Measurements from ENCODE around the gene GOLGA1.

Gene GOLGA1

DNA sequence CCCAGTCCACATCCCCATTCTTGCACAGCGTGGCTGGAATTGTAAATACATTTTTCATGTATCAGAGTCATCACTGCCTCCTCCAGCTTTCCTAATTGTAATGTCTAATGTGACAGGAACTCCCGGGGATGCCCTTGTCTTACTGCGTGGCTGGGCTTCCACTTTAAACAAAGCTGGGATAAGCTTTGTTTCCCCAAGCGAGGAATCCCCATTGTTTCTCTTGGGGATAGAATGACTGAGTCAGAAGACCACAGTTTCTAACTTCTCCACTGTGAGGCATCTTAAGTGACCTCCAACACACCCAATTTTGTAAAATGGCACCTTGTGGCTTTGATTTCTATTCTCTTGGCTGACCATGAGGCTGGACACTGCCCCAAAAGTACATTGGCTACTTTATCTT, 56.5 kb downstream of the GOLGA1 start:
- no peaks in the 10 kb centered on the region for H3K27me3 Mint-ChIP-seq
- no peak overlapping the region for H3K27ac Mint-ChIP-seq
- H3K36me3 Mint-ChIP-seq = peaks cover 29 to 46% of the 10 kb centered on the region in 2 donors
- ATAC-seq (replicated peaks) = no peak
- DNase-seq = no peak
- peaks cover 0 to 9% of the 10 kb centered on the region in 2 donors for H3K4me1 Mint-ChIP-seq
- no peak overlapping the region for H3K4me3 Mint-ChIP-seq
- H3K9me3 Mint-ChIP-seq = no peaks in the 10 kb centered on the region

DNA sequence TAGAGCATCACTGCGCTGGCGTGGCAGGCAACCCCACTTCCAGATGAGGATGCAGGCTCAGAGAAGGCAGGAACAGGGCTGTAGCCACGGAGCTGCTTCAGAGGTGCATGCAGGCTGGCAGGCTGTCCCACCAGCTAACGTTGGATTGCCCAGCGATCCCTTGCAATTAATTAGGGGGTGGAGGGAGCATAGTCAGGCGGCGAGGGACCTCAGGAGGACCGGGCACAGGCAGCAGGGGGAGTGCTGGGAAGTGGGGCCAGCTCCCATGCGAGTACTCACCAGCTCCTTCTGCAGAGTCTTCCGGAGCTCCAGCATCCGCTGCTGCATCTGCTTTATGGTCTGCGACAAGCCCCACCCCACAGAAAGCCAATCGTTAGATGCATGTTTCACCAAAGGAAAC, 58.7 kb downstream of the GOLGA1 start:
- ATAC-seq (replicated peaks) (no peak), DNase-seq (no peak)
- H3K27ac Mint-ChIP-seq = no peak overlapping the region
- peaks cover 0 to 14% of the 10 kb centered on the region in 2 donors for H3K4me1 Mint-ChIP-seq
- no peaks in the 10 kb centered on the region for H3K27me3 Mint-ChIP-seq
- H3K36me3 Mint-ChIP-seq = peaks cover 28 to 50% of the 10 kb centered on the region in 2 donors
- H3K4me3 Mint-ChIP-seq = no peak overlapping the region
- H3K9me3 Mint-ChIP-seq = no peaks in the 10 kb centered on the region

DNA sequence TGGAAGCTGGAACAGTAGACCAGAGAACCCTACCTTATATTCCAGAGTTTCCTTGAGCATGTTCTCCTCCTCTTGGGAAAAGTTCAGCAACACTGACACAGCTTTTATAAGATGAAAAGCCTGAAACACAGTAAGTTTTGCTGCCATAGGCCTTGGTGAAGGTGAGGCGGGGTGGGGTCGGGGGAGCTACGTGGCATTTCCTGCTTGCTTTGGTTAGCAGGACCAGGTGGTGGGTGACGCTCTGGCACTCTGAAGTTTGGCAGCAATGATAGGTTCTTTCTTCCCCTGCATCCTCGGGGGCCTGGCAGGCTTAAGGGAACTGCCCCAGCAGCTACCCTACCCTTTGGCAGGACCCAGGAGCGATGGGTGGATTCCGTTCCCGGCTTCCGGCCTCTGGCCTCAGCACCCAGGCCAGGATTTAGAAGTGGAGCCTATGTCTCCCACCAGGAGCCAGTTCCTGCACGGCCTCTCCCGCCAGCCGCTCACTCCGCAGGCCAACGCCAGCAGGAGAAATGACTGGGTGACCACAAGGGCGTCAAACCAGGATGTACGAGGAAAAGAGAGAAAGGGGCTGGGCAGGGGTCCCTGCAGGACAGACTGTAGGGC, 59.6 kb downstream of the GOLGA1 start:
- H3K4me1 Mint-ChIP-seq = peaks cover 6 to 15% of the 10 kb centered on the region in 2 donors
- peaks cover 27 to 47% of the 10 kb centered on the region in 2 donors for H3K36me3 Mint-ChIP-seq
- peak overlapping the region; percentile 31 for H3K27ac Mint-ChIP-seq
- DNase-seq (no peak), ATAC-seq (replicated peaks) (no peak)
- no peaks in the 10 kb centered on the region for H3K9me3 Mint-ChIP-seq
- no peaks in the 10 kb centered on the region for H3K27me3 Mint-ChIP-seq
- no peak overlapping the region for H3K4me3 Mint-ChIP-seq

DNA sequence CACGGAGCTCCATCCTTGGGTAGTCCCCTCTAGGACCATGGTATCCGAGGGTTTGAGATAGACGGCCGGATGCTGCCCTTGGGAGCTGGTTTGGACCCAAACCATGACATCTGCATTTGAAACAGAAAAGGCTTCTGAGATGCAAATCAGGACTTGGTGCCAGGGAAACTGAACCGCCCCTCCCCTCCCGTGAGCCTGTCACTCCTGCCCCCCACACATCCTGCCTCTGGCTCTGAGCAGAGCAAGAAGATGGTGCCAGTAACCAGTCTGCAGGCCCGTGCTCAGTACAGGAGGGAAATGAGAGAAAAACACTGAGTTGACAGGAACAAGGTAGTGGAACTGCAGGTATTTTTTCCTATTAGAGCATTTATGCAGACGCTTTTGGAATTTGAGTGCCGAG, 60.4 kb downstream of the GOLGA1 start:
- H3K4me3 Mint-ChIP-seq = no peak overlapping the region
- H3K27ac Mint-ChIP-seq = no peak overlapping the region
- DNase-seq (no peak), ATAC-seq (replicated peaks) (no peak)
- no peaks in the 10 kb centered on the region for H3K27me3 Mint-ChIP-seq
- H3K9me3 Mint-ChIP-seq = no peaks in the 10 kb centered on the region
- peaks cover 7 to 15% of the 10 kb centered on the region in 2 donors for H3K4me1 Mint-ChIP-seq
- H3K36me3 Mint-ChIP-seq = peaks cover 23 to 46% of the 10 kb centered on the region in 2 donors

DNA sequence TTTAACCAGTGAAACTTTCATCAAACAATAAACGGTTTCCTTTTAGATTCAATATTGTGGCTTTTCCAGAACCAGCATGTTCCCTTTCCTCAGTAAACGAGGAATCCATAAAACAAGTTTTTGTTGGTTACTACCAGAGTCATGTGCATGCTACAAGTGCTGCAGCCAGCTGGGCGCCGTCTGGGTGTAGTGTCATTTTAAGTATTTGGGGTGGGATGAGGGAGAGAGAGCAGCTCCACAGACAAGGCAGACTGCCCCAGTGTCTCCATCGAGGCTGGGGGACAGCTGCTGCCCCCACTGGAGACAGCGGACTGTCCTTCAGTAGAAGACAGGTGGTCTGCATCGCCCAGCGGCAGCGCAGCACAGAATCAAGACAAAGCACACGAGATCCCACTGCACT, 61.7 kb downstream of the GOLGA1 start:
- Mint-ChIP-seq H3K4me3 (no peak overlapping the region), H3K4me1 (peaks cover 11 to 17% of the 10 kb centered on the region in 2 donors), H3K9me3 (no peaks in the 10 kb centered on the region), H3K27ac (peak overlapping the region; percentile 16), H3K27me3 (no peaks in the 10 kb centered on the region), H3K36me3 (peaks cover 24 to 48% of the 10 kb centered on the region in 2 donors)
- DNase-seq (no peak), ATAC-seq (replicated peaks) (no peak)

DNA sequence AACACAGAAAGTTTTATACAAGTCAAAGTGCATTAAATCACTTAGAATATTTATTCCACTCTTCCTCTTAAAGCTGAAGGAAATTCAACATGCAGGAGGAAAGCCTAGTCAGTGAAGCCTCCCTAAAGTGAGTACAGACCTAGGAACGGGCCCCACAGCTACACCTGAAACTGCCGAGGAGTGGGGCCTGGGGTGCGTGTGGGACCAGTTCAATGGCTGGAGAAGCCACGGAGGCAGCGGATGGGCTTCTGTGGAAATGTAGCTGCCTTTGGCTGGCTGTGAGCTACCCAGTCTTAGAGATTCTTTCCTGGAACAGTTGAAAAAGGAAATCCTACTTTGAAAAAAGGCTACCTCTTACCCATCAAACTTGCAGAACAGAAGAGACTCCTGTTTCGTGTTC, 62.4 kb downstream of the GOLGA1 start:
- H3K4me3 Mint-ChIP-seq = no peak overlapping the region
- H3K36me3 Mint-ChIP-seq = peaks cover 24 to 49% of the 10 kb centered on the region in 2 donors
- peaks cover 13 to 20% of the 10 kb centered on the region in 2 donors for H3K4me1 Mint-ChIP-seq
- no peaks in the 10 kb centered on the region for H3K27me3 Mint-ChIP-seq
- H3K27ac Mint-ChIP-seq = peak overlapping the region; percentile 14
- ATAC-seq (replicated peaks) (no peak), DNase-seq (no peak)
- H3K9me3 Mint-ChIP-seq = no peaks in the 10 kb centered on the region

DNA sequence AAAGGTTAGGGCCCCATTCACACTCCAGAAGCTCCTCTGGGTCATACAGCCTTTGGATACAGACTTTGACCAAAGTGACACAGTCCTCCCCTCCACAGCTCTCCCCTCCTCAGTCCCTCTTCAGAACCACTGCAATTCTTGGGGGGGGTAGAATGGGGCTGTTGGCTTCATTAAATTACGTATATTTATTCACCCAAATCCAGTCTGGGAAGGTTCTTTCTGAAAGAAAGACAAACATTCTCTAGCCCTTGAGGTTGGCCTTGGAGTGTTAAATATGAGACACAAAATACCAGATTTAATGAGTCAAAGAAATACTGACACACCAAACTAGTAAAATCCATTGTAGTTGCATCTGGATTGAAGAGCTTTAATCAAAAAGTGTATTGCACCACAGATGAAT, 62.9 kb downstream of the GOLGA1 start:
- no peak for DNase-seq
- peaks cover 29 to 51% of the 10 kb centered on the region in 2 donors for H3K36me3 Mint-ChIP-seq
- no peaks in the 10 kb centered on the region for H3K27me3 Mint-ChIP-seq
- no peak overlapping the region for H3K4me3 Mint-ChIP-seq
- no peak for ATAC-seq (replicated peaks)
- H3K27ac Mint-ChIP-seq = no peak overlapping the region
- no peaks in the 10 kb centered on the region for H3K9me3 Mint-ChIP-seq
- peaks cover 18 to 25% of the 10 kb centered on the region in 2 donors for H3K4me1 Mint-ChIP-seq

DNA sequence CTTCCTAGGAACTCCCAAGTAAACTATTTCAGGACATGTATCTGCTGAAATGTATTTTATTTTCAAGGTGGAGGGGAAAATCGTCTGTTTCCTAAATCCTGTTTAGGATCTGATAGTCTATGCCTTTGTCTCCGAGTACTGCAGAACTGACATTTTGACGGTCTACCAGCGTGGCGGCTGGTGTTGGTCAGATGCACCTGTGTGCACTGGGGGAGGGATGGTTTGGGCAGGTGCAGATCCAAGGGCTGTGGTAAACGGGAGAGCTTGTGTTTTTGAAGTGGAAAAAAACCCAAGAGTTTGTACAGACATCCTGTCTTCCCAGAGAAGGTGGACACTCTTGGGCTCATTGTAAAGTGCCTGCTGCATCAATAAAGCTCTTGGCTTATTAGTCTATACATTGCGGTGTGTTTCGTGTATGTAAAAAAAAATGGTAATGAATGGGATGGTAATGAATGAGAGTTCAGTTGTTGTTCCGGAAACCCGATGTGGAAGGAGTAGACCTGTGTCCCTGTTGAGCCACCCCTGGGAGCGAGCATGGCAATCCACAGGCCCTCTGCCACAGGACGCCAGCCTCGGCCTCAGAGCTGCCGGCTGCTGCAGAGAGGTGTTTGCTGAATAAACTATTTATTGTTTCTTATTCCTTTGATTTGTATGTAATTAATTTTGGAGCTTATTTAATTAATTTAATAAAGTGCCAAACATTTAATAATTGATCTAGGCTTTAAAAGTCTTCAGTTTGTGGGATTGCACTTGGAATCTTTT, 63.7 kb downstream of the GOLGA1 start:
- Mint-ChIP-seq H3K4me1 (peaks cover 24 to 33% of the 10 kb centered on the region in 2 donors), H3K36me3 (peaks cover 36 to 58% of the 10 kb centered on the region in 2 donors), H3K27ac (peak overlapping the region; percentile 91), H3K9me3 (no peaks in the 10 kb centered on the region), H3K27me3 (no peaks in the 10 kb centered on the region), H3K4me3 (no peak overlapping the region)
- DNase-seq (no peak), ATAC-seq (replicated peaks) (no peak)

DNA sequence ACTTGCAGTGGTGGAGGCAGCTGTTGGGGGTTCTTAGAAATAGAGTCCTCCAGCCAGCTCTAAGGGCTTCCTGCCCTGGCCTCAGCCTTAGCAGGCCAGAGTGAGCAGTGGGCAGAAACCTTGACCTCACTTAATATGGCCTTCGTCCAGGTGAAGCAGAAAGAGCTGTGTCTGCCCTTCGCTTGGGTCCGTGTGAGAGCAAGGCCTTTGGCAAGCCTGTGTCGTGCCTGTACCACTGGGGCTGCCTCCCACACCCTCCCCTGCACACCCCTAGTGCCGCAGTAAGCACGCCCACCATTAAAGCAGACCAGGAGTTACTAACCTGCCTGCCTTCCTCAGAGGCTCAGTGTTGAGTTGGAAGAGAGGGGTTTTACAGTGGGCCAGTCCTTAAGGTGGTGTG, 65.4 kb downstream of the GOLGA1 start:
- Mint-ChIP-seq H3K36me3 (peaks cover 41 to 68% of the 10 kb centered on the region in 2 donors), H3K4me3 (no peak overlapping the region), H3K27me3 (no peaks in the 10 kb centered on the region), H3K9me3 (no peaks in the 10 kb centered on the region), H3K27ac (peak overlapping the region; percentile 84), H3K4me1 (peaks cover 38 to 50% of the 10 kb centered on the region in 2 donors)
- DNase-seq (no peak), ATAC-seq (replicated peaks) (no peak)

DNA sequence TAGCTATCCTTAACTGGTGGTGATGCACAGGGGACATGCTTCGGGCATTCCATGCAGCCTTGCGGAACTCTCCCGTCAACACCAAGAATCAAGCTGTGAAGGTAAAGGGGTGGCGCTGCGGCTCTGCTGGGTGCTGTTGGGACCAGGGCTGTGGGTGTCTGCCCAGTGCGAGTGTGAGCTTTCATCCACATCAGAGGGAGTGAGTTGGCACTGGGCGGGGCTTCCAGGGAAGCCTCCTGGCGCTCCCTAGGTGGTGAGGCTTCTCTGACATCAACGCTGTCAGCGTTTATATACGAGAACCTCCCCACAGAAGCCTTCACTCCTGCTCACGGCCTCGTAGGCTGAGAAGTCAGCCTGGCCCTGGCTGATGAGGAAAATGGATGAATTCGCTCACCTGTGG, 67.2 kb downstream of the GOLGA1 start:
- peak overlapping the region; percentile 98 for H3K27ac Mint-ChIP-seq
- ATAC-seq (replicated peaks) = no peak
- H3K36me3 Mint-ChIP-seq = peaks cover 43 to 72% of the 10 kb centered on the region in 2 donors
- no peaks in the 10 kb centered on the region for H3K9me3 Mint-ChIP-seq
- no peaks in the 10 kb centered on the region for H3K27me3 Mint-ChIP-seq
- peaks cover 37 to 57% of the 10 kb centered on the region in 2 donors for H3K4me1 Mint-ChIP-seq
- DNase-seq = no peak
- peak overlapping the region; percentile 89 to 97 for H3K4me3 Mint-ChIP-seq

DNA sequence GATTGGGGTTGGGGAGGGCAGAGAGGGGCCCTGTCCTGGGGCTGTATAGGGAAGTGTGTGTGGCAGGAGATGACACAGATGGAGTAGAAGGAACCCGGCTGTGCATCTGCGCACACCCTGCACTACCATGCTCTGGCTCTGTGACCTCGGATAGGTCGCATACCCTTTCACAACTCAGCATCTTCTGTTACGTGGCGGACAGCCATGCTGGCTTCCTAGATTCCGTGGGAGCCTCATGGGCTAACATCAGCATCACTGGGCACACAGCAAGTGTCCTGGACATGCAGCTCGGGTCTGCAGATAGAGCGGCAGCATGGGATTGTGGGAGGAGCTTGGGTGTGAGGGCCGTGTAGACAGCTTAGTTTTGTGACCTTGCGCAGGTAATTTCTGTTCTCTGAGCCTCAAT, 69.7 kb downstream of the GOLGA1 start:
- Mint-ChIP-seq H3K4me1 (peaks cover 37 to 67% of the 10 kb centered on the region in 2 donors), H3K9me3 (no peaks in the 10 kb centered on the region), H3K27ac (peak overlapping the region; percentile 98), H3K4me3 (peak overlapping the region; percentile 89 to 97), H3K27me3 (no peaks in the 10 kb centered on the region), H3K36me3 (peaks cover 39 to 68% of the 10 kb centered on the region in 2 donors)
- DNase-seq (no peak), ATAC-seq (replicated peaks) (no peak)

DNA sequence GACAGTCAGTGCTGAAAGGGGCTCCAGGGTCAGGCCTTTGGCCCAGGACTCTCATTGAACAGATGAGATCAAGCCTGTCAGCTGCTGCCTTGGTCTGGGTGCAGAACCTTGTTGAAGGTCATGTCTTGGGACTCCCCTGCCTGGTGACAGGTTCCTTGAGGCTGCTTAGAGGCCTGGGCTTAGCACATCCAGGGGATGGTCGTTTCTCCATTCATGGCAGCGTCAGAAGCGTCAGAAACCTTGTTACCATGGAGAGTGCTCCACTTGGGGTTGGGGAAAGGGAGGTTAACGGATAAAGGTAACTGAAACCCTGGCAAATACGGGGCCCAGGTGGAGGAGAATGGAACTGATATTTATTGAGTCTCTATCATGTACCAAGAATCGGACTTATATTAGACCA, 70.2 kb downstream of the GOLGA1 start:
- peaks cover 37 to 67% of the 10 kb centered on the region in 2 donors for H3K4me1 Mint-ChIP-seq

DNA sequence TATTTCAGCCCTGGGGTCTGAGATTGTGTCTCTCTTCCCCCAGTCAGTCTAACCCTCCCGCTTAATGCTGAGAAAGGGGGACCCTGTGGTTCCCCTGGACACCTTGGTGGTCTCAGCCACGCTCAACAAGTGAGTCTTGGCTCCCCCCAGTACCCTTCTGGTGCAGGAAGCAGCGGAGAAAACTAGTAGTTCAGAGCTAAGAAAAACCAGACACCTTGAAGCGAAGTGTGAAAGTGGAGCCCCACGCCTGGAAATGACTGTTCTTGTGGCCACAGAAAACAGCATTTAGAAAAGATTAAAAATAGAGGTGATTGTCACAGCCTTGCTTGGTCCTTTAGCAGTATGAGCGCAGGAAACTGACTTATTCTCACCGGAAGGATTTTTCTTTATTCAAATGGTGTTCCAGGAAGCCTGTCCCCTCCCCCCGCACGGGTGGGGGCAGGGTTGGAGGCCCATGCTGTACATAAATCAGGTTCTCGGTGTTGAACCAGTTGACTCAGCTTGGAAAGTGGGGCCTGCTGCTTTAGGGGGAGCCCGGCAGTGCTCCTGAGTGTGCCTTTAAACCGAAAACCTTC, 70.8 kb downstream of the GOLGA1 start:
- Mint-ChIP-seq H3K36me3 (peaks cover 35 to 59% of the 10 kb centered on the region in 2 donors), H3K9me3 (no peaks in the 10 kb centered on the region), H3K4me1 (peaks cover 37 to 61% of the 10 kb centered on the region in 2 donors), H3K27ac (peak overlapping the region; percentile 98), H3K4me3 (peak overlapping the region; percentile 89 to 97), H3K27me3 (no peaks in the 10 kb centered on the region)
- DNase-seq = peak; percentile 73
- peak; percentile 55 to 64 for ATAC-seq (replicated peaks)

More for the DNA sequence above, 70.2 kb downstream of the GOLGA1 start:
- Mint-ChIP-seq H3K4me3 (peak overlapping the region; percentile 89 to 97), H3K27ac (peak overlapping the region; percentile 98), H3K9me3 (no peaks in the 10 kb centered on the region), H3K36me3 (peaks cover 39 to 65% of the 10 kb centered on the region in 2 donors), H3K27me3 (no peaks in the 10 kb centered on the region)
- ATAC-seq (replicated peaks) (peak; percentile 7 to 16), DNase-seq (no peak)

DNA sequence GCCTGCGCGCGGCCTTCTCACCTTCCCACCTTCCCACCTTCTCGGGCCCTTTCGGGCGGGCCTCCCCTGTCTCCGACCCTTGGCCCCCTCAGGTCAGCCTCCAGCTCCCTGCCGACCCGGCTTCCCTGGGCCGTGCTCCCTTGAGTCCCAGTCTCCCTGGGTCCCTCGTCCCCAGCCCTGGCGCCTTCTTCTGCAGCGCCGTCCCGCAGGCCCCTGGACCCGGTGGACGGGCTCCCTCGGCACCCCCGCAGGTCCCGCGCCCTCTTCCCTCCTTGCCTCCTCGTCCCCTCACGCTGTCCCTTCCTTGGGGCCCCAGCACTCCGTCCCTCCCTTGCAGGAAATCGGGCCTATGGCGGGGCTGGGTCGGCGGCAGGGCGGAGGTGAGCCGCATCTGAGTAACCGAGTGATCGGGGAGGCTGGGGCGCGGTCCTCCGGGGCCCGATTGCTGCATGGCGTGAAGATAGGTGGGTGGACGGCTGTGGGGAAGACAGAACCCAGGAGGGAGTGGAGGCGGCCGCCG, 71.4 kb downstream of the GOLGA1 start:
- ATAC-seq (replicated peaks) (peak; percentile 6), DNase-seq (no peak)
- Mint-ChIP-seq H3K4me1 (peaks cover 37 to 56% of the 10 kb centered on the region in 2 donors), H3K27me3 (no peaks in the 10 kb centered on the region), H3K9me3 (no peaks in the 10 kb centered on the region), H3K27ac (peak overlapping the region; percentile 98), H3K36me3 (peaks cover 35 to 53% of the 10 kb centered on the region in 2 donors), H3K4me3 (peak overlapping the region; percentile 89 to 97)
